Measurements from ENCODE around the gene SNX8. TPM values are rescaled to one million over a fixed set of nuclear protein-coding genes. Genes with fewer than 3 reads are reported as not detected.

Gene SNX8
- total and polyA plus RNA-seq, 4 donors, result 8.7 to 20.8 (median 14.8) TPM

GRCh38 chr7:2224934-2225333, 89.3 kb downstream of the SNX8 start:
- TF ChIP-seq JUND (IDR thresholded peaks at IDR 0.05) (no peak), HNF4A (conservative IDR thresholded peaks at IDR 0.05) (no peak), NR2F2 (IDR thresholded peaks at IDR 0.05) (no peak), TAF1 (conservative IDR thresholded peaks at IDR 0.05) (no peak), HNF4G (IDR thresholded peaks at IDR 0.05) (no peak), RAD21 (IDR thresholded peaks at IDR 0.05) (no peak), REST (IDR thresholded peaks at IDR 0.05) (no peak), RXRA (IDR thresholded peaks at IDR 0.05) (no peak), FOXA2 (IDR thresholded peaks at IDR 0.05) (no peak), YY1 (IDR thresholded peaks at IDR 0.05) (no peak), SP1 (IDR thresholded peaks at IDR 0.05) (no peak)
- no peak overlapping the region for H3K9ac ChIP-seq (ENCODE audit: low read depth in 1 of 2, low read length in 2 of 2)
- no peak overlapping the region for H3K4me3 ChIP-seq (ENCODE audit: low read depth in 1 of 3, low read length in 3 of 3)
- no peaks in the 10 kb centered on the region for H3K9me3 ChIP-seq (ENCODE audit: control insufficient read depth in 4 of 4, low read length in 3 of 4)
- H3K27me3 ChIP-seq (ENCODE audit: control insufficient read depth in 4 of 4, insufficient read depth in 4 of 4, low read length in 3 of 4), result no peaks in the 10 kb centered on the region
- H3K27ac ChIP-seq (ENCODE audit: low read depth in 1 of 2, low read length in 2 of 2), result no peak overlapping the region
- no peak for DNase-seq (ENCODE audit: low spot score)
- peaks cover 2 to 43% (median 9%) of the 10 kb centered on the region in 4 donors for H3K36me3 ChIP-seq (ENCODE audit: control insufficient read depth in 4 of 4, insufficient read depth in 3 of 4, low read depth in 1 of 4, low read length in 3 of 4)
- H3K4me1 ChIP-seq (ENCODE audit: control insufficient read depth in 4 of 4, insufficient read depth in 4 of 4, low read length in 3 of 4), result no peaks in the 10 kb centered on the region
- 92% methylated on average over 4 of the region's 4 CpGs for whole genome bisulfite sequencing

DNA sequence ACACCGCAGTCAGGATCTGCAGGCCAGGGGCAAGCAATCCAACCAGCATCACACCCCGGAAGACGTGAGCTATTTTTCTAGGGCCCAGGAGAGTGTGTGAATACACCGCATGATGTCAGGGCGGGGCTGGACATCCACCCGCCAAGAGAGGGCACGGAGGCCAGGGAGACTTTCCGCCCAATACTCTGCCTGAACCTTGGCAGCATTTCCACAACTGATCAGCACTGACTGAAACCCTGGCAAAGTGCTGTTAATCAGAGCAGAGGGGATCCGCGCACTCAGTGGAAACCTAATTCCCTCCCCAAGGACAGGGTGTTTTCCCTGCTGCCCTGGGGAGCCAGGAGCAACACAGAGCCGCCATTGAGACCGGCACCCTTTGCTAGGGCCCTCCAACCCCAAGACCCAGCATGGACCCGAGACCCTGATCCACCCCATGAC, 89.7 kb downstream of the SNX8 start:
- Histone ChIP-seq H3K4me3 (ENCODE audit: low read depth in 1 of 3, low read length in 3 of 3) (no peak overlapping the region), H3K27me3 (ENCODE audit: control insufficient read depth in 4 of 4, insufficient read depth in 4 of 4, low read length in 3 of 4) (no peaks in the 10 kb centered on the region), H3K4me1 (ENCODE audit: control insufficient read depth in 4 of 4, insufficient read depth in 4 of 4, low read length in 3 of 4) (no peaks in the 10 kb centered on the region), H3K36me3 (ENCODE audit: control insufficient read depth in 4 of 4, insufficient read depth in 3 of 4, low read depth in 1 of 4, low read length in 3 of 4) (peaks cover 2 to 41% (median 9%) of the 10 kb centered on the region in 4 donors), H3K9me3 (ENCODE audit: control insufficient read depth in 4 of 4, low read length in 3 of 4) (no peaks in the 10 kb centered on the region), H3K9ac (ENCODE audit: low read depth in 1 of 2, low read length in 2 of 2) (no peak overlapping the region), H3K27ac (ENCODE audit: low read depth in 1 of 2, low read length in 2 of 2) (no peak overlapping the region)
- TF ChIP-seq GABPA (IDR thresholded peaks at IDR 0.05 in 1 of 2, conservative IDR thresholded peaks at IDR 0.05 in 1 of 2) (no peak), SP1 (IDR thresholded peaks at IDR 0.05) (no peak), JUND (IDR thresholded peaks at IDR 0.05) (no peak), HNF4A (conservative IDR thresholded peaks at IDR 0.05) (no peak), FOXA1 (IDR thresholded peaks at IDR 0.05) (no peak), ATF3 (IDR thresholded peaks at IDR 0.05) (no peak), NR2F2 (IDR thresholded peaks at IDR 0.05) (no peak), RXRA (IDR thresholded peaks at IDR 0.05) (no peak), HNF4G (IDR thresholded peaks at IDR 0.05) (no peak), EGR1 (IDR thresholded peaks at IDR 0.05; ENCODE audit: low read depth in 2 of 2) (no peak), FOXA2 (IDR thresholded peaks at IDR 0.05) (no peak), REST (IDR thresholded peaks at IDR 0.05) (no peak), YY1 (IDR thresholded peaks at IDR 0.05) (no peak), TAF1 (conservative IDR thresholded peaks at IDR 0.05) (no peak), RAD21 (IDR thresholded peaks at IDR 0.05) (no peak), ZBTB33 (IDR thresholded peaks at IDR 0.05) (no peak)
- TF ChIP-seq, protein P1, sequence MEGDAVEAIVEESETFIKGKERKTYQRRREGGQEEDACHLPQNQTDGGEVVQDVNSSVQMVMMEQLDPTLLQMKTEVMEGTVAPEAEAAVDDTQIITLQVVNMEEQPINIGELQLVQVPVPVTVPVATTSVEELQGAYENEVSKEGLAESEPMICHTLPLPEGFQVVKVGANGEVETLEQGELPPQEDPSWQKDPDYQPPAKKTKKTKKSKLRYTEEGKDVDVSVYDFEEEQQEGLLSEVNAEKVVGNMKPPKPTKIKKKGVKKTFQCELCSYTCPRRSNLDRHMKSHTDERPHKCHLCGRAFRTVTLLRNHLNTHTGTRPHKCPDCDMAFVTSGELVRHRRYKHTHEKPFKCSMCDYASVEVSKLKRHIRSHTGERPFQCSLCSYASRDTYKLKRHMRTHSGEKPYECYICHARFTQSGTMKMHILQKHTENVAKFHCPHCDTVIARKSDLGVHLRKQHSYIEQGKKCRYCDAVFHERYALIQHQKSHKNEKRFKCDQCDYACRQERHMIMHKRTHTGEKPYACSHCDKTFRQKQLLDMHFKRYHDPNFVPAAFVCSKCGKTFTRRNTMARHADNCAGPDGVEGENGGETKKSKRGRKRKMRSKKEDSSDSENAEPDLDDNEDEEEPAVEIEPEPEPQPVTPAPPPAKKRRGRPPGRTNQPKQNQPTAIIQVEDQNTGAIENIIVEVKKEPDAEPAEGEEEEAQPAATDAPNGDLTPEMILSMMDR (IDR thresholded peaks at IDR 0.05; ENCODE audit: low read depth, low read length, missing input control), result no peak
- TF ChIP-seq, protein P2, sequence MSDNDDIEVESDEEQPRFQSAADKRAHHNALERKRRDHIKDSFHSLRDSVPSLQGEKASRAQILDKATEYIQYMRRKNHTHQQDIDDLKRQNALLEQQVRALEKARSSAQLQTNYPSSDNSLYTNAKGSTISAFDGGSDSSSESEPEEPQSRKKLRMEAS (IDR thresholded peaks at IDR 0.05), result no peak
- no peak for DNase-seq (ENCODE audit: low spot score)
- 97% methylated on average over 13 of the region's 13 CpGs for WGBS

All from liver (tissue), 9 donors.